LNCAP (cell line): ENCODE results near the gene KRTAP5-3.

Source experiments
- TF ChIP-seq, protein P1 (sequence below): fragments of 450-650 bp; IDR thresholded peaks from 2 replicates; pipeline ENCODE4 v1.5.1; 2017; ENCODE audit warnings: mild to moderate bottlenecking

KRTAP5-3 gene

DNA sequence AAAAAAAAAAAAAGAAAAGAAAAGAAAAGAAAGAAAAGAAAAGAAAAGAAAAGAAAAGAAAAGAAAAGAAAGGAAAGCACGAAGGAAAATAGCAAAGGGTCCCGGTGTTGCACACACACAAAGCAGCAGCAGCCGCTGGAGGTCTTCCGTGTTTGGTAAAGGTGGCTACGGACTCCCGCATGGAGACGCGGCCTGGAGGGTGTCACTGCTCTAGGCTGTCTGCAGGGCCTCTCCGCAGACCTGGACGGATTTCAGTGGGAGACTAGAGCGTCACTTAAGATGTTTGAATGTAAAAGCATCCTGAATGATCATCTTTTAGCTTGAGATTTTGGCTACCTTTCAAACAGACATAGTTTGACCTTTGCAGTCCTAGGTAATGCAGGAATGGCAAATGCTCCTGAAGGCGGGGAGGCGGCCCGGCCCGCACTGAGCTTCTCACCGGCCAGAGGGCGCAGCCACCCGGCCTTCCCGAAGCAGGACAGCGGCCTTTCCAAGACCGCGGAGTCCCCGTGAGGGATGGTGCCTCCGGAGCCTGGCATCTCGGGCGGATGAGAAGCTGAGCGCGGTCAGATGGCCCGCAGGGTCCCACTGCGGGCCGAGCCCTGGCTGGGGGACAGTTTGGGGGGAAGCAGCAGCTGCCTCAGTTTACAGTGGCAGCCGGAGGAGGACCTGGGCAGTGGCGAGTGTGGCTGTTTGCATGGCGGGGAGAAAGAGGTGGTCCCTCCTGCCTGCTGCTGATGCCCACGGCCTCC lies 39.8 kb upstream of the KRTAP5-3 start:
- TF ChIP-seq, protein P1, sequence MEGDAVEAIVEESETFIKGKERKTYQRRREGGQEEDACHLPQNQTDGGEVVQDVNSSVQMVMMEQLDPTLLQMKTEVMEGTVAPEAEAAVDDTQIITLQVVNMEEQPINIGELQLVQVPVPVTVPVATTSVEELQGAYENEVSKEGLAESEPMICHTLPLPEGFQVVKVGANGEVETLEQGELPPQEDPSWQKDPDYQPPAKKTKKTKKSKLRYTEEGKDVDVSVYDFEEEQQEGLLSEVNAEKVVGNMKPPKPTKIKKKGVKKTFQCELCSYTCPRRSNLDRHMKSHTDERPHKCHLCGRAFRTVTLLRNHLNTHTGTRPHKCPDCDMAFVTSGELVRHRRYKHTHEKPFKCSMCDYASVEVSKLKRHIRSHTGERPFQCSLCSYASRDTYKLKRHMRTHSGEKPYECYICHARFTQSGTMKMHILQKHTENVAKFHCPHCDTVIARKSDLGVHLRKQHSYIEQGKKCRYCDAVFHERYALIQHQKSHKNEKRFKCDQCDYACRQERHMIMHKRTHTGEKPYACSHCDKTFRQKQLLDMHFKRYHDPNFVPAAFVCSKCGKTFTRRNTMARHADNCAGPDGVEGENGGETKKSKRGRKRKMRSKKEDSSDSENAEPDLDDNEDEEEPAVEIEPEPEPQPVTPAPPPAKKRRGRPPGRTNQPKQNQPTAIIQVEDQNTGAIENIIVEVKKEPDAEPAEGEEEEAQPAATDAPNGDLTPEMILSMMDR, result no peak

DNA sequence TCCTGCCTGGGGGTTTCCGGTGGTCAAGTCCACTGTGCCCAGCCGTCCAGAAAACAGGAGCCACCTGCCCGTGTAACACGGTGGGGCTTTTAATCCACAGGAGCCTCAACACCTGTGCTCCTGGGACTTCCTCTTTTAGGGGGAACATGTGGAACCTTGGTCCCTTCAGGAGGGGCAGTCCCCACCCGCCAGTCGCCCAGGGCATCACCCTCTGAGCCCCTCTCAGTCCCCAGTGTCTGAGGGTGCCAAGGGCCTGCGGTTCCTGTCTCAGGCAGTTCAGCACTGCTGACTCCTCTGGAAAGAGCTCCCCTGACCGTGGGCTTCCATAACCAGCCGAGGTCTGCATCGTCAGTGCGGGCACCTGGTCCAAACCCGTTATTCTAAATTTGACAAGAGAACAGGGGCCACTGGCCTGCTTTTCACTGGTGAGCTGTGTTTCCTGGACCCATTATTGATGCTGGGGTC lies 37.1 kb upstream of the KRTAP5-3 start:
- TF ChIP-seq, protein P1, result no peak

DNA sequence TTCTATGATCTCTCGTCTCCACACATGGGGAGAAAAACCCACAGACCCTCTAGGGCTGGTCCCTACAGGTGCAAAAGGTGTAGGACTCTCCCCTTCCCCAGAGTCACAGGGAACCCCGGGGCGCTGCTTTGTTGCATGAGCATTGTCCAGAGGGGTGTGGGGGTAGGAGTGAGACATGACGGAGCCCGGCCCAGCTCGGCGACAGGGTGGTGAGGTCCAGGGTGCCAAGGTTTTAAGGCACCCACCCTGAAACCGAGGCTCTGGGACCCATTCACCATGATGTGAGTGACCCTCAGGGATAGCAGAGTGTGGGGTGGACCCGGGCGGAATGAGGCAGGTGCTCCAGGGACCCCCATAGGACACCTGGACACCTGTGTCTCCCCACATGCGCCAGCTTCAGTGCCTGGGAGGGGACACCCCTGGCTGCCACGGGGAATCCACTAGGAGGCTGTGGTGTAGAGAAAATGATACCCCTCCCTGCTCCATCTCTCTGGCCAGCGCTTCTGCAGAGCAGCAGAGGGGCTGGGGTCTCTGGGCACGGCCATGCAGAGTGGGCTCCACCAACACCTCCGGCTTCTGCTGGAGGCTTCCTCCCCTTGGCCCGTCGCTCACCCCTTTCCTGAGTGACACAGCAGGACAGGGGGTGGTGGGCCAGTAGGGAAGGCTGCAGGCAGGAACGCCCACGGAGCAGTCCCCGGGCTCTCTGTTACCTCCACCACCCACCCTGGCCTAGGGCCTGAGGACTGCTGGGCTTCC lies 36.5 kb upstream of the KRTAP5-3 start:
- TF ChIP-seq, protein P1, result no peak

DNA sequence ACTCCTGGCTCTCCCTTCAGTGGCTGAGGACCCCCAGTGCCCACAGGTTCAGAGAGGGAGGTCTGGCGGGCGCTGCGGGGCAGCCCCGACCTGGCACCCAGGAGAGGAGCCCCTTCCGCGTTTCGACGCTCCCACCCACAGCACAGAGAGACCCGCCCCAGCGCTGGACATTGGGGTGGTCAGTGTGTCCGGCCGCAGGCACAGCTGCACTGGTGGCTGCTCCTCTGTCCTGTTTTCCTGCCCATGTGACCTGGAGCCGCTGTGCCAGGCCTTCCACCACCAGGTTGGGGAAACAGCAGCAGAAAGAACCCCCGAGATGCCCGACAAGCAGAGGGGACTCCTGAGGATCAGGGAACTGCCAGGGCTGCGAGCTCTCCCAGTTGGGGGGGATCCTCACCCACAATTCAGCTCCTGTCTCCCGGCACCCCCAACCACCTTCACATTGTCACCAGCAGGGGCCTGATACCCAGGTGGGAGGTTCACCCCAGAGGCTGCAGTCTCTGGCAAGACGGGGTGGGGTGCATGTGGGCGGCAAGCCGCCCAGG lies 35.0 kb upstream of the KRTAP5-3 start:
- TF ChIP-seq, protein P1, result no peak

DNA sequence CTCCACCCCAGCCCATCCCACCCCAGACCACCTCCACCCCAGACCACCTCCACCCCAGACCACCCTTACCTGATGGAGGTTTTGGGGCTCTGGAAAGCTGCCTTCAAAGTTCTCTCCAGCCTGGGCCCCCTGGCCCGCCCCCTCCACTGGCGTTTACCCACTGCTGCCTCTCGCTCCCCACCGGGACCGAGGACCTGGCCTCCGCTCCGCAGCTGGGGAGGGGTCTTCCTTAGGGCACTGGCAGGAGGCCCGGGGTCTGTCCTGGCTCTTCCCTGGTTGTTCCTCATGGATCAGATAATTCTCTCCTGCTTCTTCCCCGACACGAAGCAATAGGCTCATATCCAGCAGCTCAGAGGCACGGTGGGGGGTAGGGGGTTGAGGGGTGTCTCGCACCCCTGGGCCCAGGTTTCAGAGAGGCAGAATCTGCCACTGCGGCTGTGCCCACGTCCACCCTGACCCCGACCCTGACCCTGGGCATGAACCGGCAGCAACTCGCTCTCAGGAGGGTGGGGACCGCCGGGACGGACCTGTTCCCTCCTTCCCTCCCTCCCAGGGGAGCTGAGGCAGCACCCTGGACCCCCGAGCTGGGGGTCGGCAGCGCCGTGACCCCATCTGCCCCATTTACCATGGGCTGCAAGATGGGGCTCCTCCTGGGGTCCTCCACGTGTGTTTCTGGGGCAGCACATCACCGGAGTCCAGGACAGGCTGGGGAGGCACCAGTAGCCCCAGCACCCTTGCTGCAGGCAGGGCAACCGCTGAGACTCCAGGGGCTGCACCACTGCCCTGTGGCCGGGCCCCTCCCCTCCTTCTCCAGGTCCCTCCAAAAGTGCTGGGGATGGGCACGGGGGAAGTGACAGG lies 34.3 kb upstream of the KRTAP5-3 start:
- TF ChIP-seq, protein P1, result no peak

DNA sequence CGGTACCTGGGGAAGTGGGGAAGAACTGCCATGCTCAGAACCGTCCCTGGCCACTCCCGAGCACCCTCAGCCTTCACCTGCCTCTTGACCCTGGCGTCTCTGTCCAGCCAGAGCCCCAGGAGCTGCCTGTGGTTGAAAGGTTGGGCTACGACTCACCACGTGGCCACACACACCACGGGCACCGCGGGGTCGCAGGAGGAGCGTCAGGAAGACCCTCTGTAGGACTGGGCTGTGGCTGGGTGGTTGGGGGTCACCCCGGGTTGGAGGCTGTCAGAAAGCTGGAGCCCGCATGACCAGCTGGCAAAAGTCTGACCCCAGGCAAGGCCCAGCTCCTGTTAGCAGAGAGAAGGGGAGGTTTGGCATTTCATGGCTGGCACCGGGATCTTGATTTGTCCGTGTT lies 32.8 kb upstream of the KRTAP5-3 start:
- TF ChIP-seq, protein P1, result no peak
